HepG2 (cell line): ENCODE results near the gene GHRL. TPM values are rescaled to one million over a fixed set of nuclear protein-coding genes. Genes with fewer than 3 reads are reported as not detected.

Experiments used
- CSRNP1 ChIP-seq: sonication (generic); formaldehyde crosslinking; IDR thresholded peaks from 2 replicates; pipeline ENCODE4 v1.8.1; 2023; ENCODE audit warnings: mild to moderate bottlenecking, missing genetic modification reagents
- MNT ChIP-seq: fragments of 450-650 bp; IDR thresholded peaks from 2 replicates; pipeline ENCODE4 v1.6.1; 2016
- ZNF574 ChIP-seq: sonication (generic); formaldehyde crosslinking; IDR thresholded peaks from 2 replicates; pipeline ENCODE4 v1.4.0; 2020; ENCODE audit warnings: missing genetic modification reagents
- polyA plus RNA-seq, 8 experiments: library from polyadenylated mRNA; depleted of rRNA in 3 of 8; stranded (reverse) in 7 of 8; unstranded in 1 of 8; fragments of >200 nt; fragmentation: Illumina TruSeq in 4 of 8; extraction: Trizol in 4 of 8; gene quantifications; 2 replicates each; pipeline versions ENCODE4 v1.2.1 to v1.2.3, GENCODE V29; 2011 to 2016; ENCODE audit warnings: low read depth in 4 of 8, missing spikeins in 1 of 8, mixed read lengths in 1 of 8; ENCODE audit not compliant: insufficient read depth in 1 of 8
- total RNA-seq, 5 experiments: library from RNA; depleted of rRNA; stranded (reverse); fragments of >200 nt; fragmentation: Illumina TruSeq; extraction: Trizol; gene quantifications; 2 replicates each; pipeline ENCODE4 v1.2.3, GENCODE V29; 2016; ENCODE audit warnings: low read depth in 1 of 5

GHRL gene
- total and polyA plus RNA-seq, 2 of the 13 experiments (the other 11 are each of a cell fraction or from before 2014, with no cell fraction given) = 0.09 TPM; not detected in 1

GRCh38 chr3:10248984-10249748 lies 43.6 kb downstream of the GHRL start (continued):
- TF ChIP-seq ZNF574 (CRISPR knock-in tag) (no peak), MNT (no peak; the same call in 1 of the 2 replicates), CSRNP1 (CRISPR knock-in tag) (peak; percentile 73; the same call in 1 of the 2 replicates)
- TF ChIP-seq, all 625 proteins: peak for 61
